ENCODE data around the gene OR4D10. TPM values are rescaled to one million over a fixed set of nuclear protein-coding genes. Genes with fewer than 3 reads are reported as not detected.
A peak's percentile ranks its signal among the peaks of the same experiment; 100 is the strongest.

The OR4D10 gene
- total RNA-seq, 2 donors from 2014 or later, result not detected

GRCh38 chr11:59456661-59457060 is 16.5 kb upstream of the OR4D10 start, which contains the start of gene OR4D6:
TSS of gene OR4D6 (plus strand) at chr11:59456961. CDS start at chr11:59456961, 0 bp downstream.
- no peak for TF ChIP-seq CTCF (conservative IDR thresholded peaks at IDR 0.05)
- Mint-ChIP-seq H3K27me3 (ENCODE audit: insufficient read depth) (no peaks in the 10 kb centered on the region), H3K36me3 (ENCODE audit: low read depth) (no peaks in the 10 kb centered on the region), H3K27ac (no peak within 1 kb of the TSS), H3K4me3 (no peak within 1 kb of the TSS), H3K9me3 (no peaks in the 10 kb centered on the region), H3K4me1 (no peaks in the 10 kb centered on the region)
- H3K9ac ChIP-seq (ENCODE audit: extremely low read depth, low read length, poor library complexity, severe bottlenecking), result no peak within 1 kb of the TSS
- no peaks in the 10 kb centered on the region for H3K27me3 ChIP-seq (ENCODE audit: control insufficient read depth, insufficient read depth, low read length, poor library complexity, severe bottlenecking)
- no peaks in the 10 kb centered on the region for H3K36me3 ChIP-seq (ENCODE audit: control insufficient read depth, insufficient read depth, low read length)
- no peak within 1 kb of the TSS for H3K27ac ChIP-seq (ENCODE audit: low read depth, low read length)
- H3K9me3 ChIP-seq (ENCODE audit: control insufficient read depth, low read length), result no peaks in the 10 kb centered on the region
- no peaks in the 10 kb centered on the region for H3K4me1 ChIP-seq (ENCODE audit: control insufficient read depth, insufficient read depth, low read length)
- no peak within 1 kb of the TSS for H3K4me3 ChIP-seq (ENCODE audit: low read length)
- no peak for DNase-seq
- WGBS, 2 experiments (ENCODE audit: insufficient coverage in 1 of 2, insufficient read length in 1 of 2), result 53% methylated on average over 2 of the region's 2 CpGs; no CpG with 5 or more reads in 1 of the 2 experiments

GRCh38 chr11:59459916-59460315 is 13.2 kb upstream of the OR4D10 start:
- TF ChIP-seq CTCF (conservative IDR thresholded peaks at IDR 0.05), result no peak
- no peaks in the 10 kb centered on the region for H3K27me3 Mint-ChIP-seq (ENCODE audit: insufficient read depth)
- H3K36me3 Mint-ChIP-seq (ENCODE audit: low read depth), result no peaks in the 10 kb centered on the region
- no peak overlapping the region for H3K27ac Mint-ChIP-seq
- 79 to 100% methylated on average over 1 to 3 of the region's 3 CpGs for WGBS, 2 experiments (ENCODE audit: insufficient coverage in 1 of 2, insufficient read length in 1 of 2)
- Histone ChIP-seq H3K9ac (ENCODE audit: extremely low read depth, low read length, poor library complexity, severe bottlenecking) (no peak overlapping the region), H3K36me3 (ENCODE audit: control insufficient read depth, insufficient read depth, low read length) (no peaks in the 10 kb centered on the region), H3K4me1 (ENCODE audit: control insufficient read depth, insufficient read depth, low read length) (no peaks in the 10 kb centered on the region), H3K9me3 (ENCODE audit: control insufficient read depth, low read length) (no peaks in the 10 kb centered on the region), H3K27me3 (ENCODE audit: control insufficient read depth, insufficient read depth, low read length, poor library complexity, severe bottlenecking) (no peaks in the 10 kb centered on the region), H3K27ac (ENCODE audit: low read depth, low read length) (no peak overlapping the region), H3K4me3 (ENCODE audit: low read length) (no peak overlapping the region)
- DNase-seq, result no peak
- H3K9me3 Mint-ChIP-seq, result no peaks in the 10 kb centered on the region
- H3K4me1 Mint-ChIP-seq, result no peaks in the 10 kb centered on the region
- H3K4me3 Mint-ChIP-seq, result no peak overlapping the region

GRCh38 chr11:59463190-59463641 is 9.9 kb upstream of the OR4D10 start:
- H3K4me3 Mint-ChIP-seq, result no peak overlapping the region
- Histone ChIP-seq H3K36me3 (ENCODE audit: control insufficient read depth, insufficient read depth, low read length) (no peaks in the 10 kb centered on the region), H3K27ac (ENCODE audit: low read depth, low read length) (no peak overlapping the region), H3K27me3 (ENCODE audit: control insufficient read depth, insufficient read depth, low read length, poor library complexity, severe bottlenecking) (no peaks in the 10 kb centered on the region), H3K9me3 (ENCODE audit: control insufficient read depth, low read length) (no peaks in the 10 kb centered on the region), H3K4me3 (ENCODE audit: low read length) (no peak overlapping the region), H3K4me1 (ENCODE audit: control insufficient read depth, insufficient read depth, low read length) (no peaks in the 10 kb centered on the region), H3K9ac (ENCODE audit: extremely low read depth, low read length, poor library complexity, severe bottlenecking) (no peak overlapping the region)
- no peak for DNase-seq
- no peaks in the 10 kb centered on the region for H3K36me3 Mint-ChIP-seq (ENCODE audit: low read depth)
- no peaks in the 10 kb centered on the region for H3K4me1 Mint-ChIP-seq
- H3K27me3 Mint-ChIP-seq (ENCODE audit: insufficient read depth), result no peaks in the 10 kb centered on the region
- H3K27ac Mint-ChIP-seq, result no peak overlapping the region
- peak; percentile 38 for TF ChIP-seq CTCF (conservative IDR thresholded peaks at IDR 0.05)
- 67 to 78% methylated on average over 3 to 5 of the region's 5 CpGs for WGBS, 2 experiments (ENCODE audit: insufficient coverage in 1 of 2, insufficient read length in 1 of 2)
- H3K9me3 Mint-ChIP-seq, result no peaks in the 10 kb centered on the region

Data from endodermal cell (in vitro differentiated cells).